CD4-positive, alpha-beta T cell (primary cell): ENCODE measurements around the gene GBP7. TPM values are rescaled to one million over a fixed set of nuclear protein-coding genes. Genes with fewer than 3 reads are reported as not detected.
A peak's percentile ranks its signal among the peaks of the same experiment; 100 is the strongest.

Experiments used
- ATAC-seq: fragments of 200-7000 bp; cut with Tn5 transposase; one replicate; pipeline ENCODE4 v1.10.0; 2022; ENCODE audit warnings: mild to moderate bottlenecking; ENCODE audit not compliant: poor library complexity
- CTCF ChIA-PET: fragments of 350-600 bp; sonication (Branson Sonifier 250); formaldehyde crosslinking; loops from one replicate; lab custom pipeline; 2021; ENCODE audit warnings: antibody characterized with exemption, inconsistent platforms; lab: Charles Lee
- POLR2A ChIA-PET: fragments of 350-600 bp; sonication (Branson Sonifier 250); formaldehyde crosslinking; loops from one replicate; lab custom pipeline; 2021; ENCODE audit warnings: antibody characterized with exemption, inconsistent platforms; lab: Charles Lee
- DNase-seq, 14 experiments: peaks; one replicate each; pipeline ENCODE4 v3.0.0-alpha.2; 2013 to 2020; ENCODE audit warnings: mixed read lengths in 2 of 14
- H3K27ac ChIP-seq, 2 donors: one replicate each; pipeline versions ENCODE4 v1.5.1 to v1.7.0; 2013; ENCODE audit warnings: low read length in 2 of 2, low read depth in 1 of 2, mild to moderate bottlenecking in 1 of 2
- H3K27me3 ChIP-seq, 2 experiments: 1 replicate in 1 of 2; 2 replicates in 1 of 2; pipeline versions ENCODE4 v1.6.1 to v1.7.0; 2013; ENCODE audit warnings: low read length in 2 of 2, control low read depth in 1 of 2, mild to moderate bottlenecking in 1 of 2, moderate library complexity in 1 of 2; ENCODE audit not compliant: insufficient read depth in 2 of 2, control insufficient read depth in 1 of 2
- H3K36me3 ChIP-seq: one replicate; pipeline ENCODE4 v1.6.1; 2013; ENCODE audit warnings: low read length, control low read depth; ENCODE audit not compliant: insufficient read depth
- H3K4me1 ChIP-seq: one replicate; pipeline ENCODE4 v1.6.1; 2013; ENCODE audit warnings: low read length, control low read depth; ENCODE audit not compliant: insufficient read depth
- H3K4me3 ChIP-seq: one replicate; pipeline ENCODE4 v1.5.1; 2013; ENCODE audit warnings: mild to moderate bottlenecking, low read length, moderate library complexity
- H3K9me3 ChIP-seq, 2 experiments: 1 replicate in 1 of 2; 2 replicates in 1 of 2; pipeline versions ENCODE4 v1.6.1 to v1.7.0; 2013; ENCODE audit warnings: low read length in 2 of 2, mild to moderate bottlenecking in 2 of 2, control low read depth in 1 of 2, moderate library complexity in 1 of 2; ENCODE audit not compliant: control insufficient read depth in 1 of 2, insufficient read depth in 1 of 2
- H3K27ac Mint-ChIP-seq: one replicate; pipeline ENCODE4 v1.8.0; 2020; ENCODE audit warnings: mixed read lengths
- H3K27me3 Mint-ChIP-seq: one replicate; pipeline ENCODE4 v1.8.0; 2021; ENCODE audit warnings: mixed read lengths
- H3K36me3 Mint-ChIP-seq: one replicate; pipeline ENCODE4 v1.8.0; 2021; ENCODE audit warnings: low read depth, mixed read lengths
- H3K4me1 Mint-ChIP-seq: one replicate; pipeline ENCODE4 v1.8.0; 2021; ENCODE audit warnings: low read depth, mixed read lengths
- H3K4me3 Mint-ChIP-seq: one replicate; pipeline ENCODE4 v1.8.0; 2020; ENCODE audit warnings: mild to moderate bottlenecking, mixed read lengths
- H3K9me3 Mint-ChIP-seq: one replicate; pipeline ENCODE4 v1.8.0; 2020; ENCODE audit warnings: mixed read lengths
- CTCF ChIP-seq: fragments of 200-600 bp; IDR thresholded peaks from one replicate; pipeline ENCODE4 v1.8.0; 2022; ENCODE audit warnings: antibody characterized with exemption, mild to moderate bottlenecking
- intact Hi-C, 2 experiments: fragments of 100-400 bp; cut with DNase I in 1 of 2; cut with micrococcal nuclease in 1 of 2; formaldehyde crosslinking; loops; one replicate each; pipeline versions ENCODE4 v1.15.1 to v1.9.0; 2023 to 2025; cut with DNase I, micrococcal nuclease
- total RNA-seq, 174 experiments: library from RNA in 2 of 174; stranded (reverse) in 2 of 174; gene quantifications; one replicate each; pipeline ENCODE4 v1.2.3 and lab custom pipeline; 2021 to 2026

Gene GBP7
- total RNA-seq, 2 experiments from 2014 or later, result not detected

DNA sequence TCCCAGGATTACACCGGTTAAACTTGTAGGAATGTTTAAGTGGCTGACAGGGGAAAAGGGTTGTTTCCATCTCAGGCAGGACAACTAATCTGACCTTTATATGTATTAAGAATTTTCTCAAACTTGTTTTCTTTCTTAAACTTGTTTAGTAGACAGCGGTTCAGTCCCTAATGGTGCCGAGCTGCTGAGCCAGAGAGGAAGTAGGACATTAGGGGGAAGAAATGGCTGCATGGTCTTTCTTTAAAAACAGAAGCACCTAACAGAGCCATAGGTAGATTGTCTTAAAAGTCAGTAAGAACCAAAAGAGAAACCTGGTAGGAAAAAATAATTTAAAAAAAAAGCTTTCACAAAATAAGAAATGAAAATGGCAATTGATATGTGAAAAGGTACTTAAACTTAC, 19.7 kb upstream of the GBP7 start:
- no peak overlapping the region for H3K27ac ChIP-seq
- Mint-ChIP-seq H3K27me3 (no peaks in the 10 kb centered on the region), H3K4me3 (peak overlapping the region; percentile 73), H3K9me3 (no peaks in the 10 kb centered on the region), H3K27ac (peak overlapping the region; percentile 77), H3K36me3 (peaks cover 79% of the 10 kb centered on the region), H3K4me1 (peaks cover 75% of the 10 kb centered on the region)
- H3K27me3 ChIP-seq, result no peaks in the 10 kb centered on the region
- no peak for TF ChIP-seq CTCF
- H3K4me3 ChIP-seq, result no peak overlapping the region
- ATAC-seq, result no peak
- intact Hi-C loops, result loop anchor here (5.0 kb wide), 3 partner anchors 77 to 198 kb away; partner anchors contain the start of gene GBP5 (in 1 of the 2)
- no peaks in the 10 kb centered on the region for H3K9me3 ChIP-seq
- ChIA-PET POLR2A (interaction anchor here (0.6 to 2.1 kb wide), 3 partner anchors 63 to 115 kb away, joined by 4 to 6 read pairs (median 5); no protein-coding TSS in a partner anchor), CTCF (no interaction called here)
- peaks cover 56% of the 10 kb centered on the region for H3K36me3 ChIP-seq
- peaks cover 20% of the 10 kb centered on the region for H3K4me1 ChIP-seq
- DNase-seq, result no peak

DNA sequence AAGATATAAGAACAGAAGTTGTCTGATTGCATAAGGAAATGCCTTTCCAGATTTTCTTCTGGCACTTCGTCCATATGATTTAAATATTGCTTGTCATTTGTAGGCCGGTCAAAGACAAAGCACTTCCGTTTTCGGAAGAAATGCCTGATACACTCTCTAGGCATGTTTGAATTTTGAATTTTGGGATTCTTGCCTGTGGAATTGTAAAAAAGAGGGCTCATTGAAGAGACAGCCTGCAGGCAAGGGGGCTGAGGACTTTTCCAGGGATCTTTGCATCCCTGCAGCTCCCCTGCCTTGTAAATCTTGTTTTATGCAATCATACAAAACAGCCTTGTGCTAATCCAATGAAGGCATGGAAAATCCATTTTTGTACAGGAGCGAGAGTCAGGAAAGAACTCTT, 15.5 kb upstream of the GBP7 start:
- Mint-ChIP-seq H3K4me3 (no peak overlapping the region), H3K27ac (peak overlapping the region; percentile 18), H3K36me3 (peaks cover 94% of the 10 kb centered on the region), H3K4me1 (peaks cover 38% of the 10 kb centered on the region), H3K27me3 (no peaks in the 10 kb centered on the region), H3K9me3 (no peaks in the 10 kb centered on the region)
- TF ChIP-seq CTCF, result no peak
- Histone ChIP-seq H3K36me3 (peaks cover 93% of the 10 kb centered on the region), H3K27ac (no peak overlapping the region), H3K4me1 (peaks cover 6% of the 10 kb centered on the region), H3K27me3 (no peaks in the 10 kb centered on the region), H3K4me3 (no peak overlapping the region), H3K9me3 (no peaks in the 10 kb centered on the region)
- intact Hi-C loops, result loop anchor here in 1 of 2 experiments (5.0 kb wide), 1 partner anchor 189 kb away; no protein-coding TSS in a partner anchor
- ATAC-seq (no peak), DNase-seq (no peak)
- CTCF ChIA-PET, result no interaction called here
- POLR2A ChIA-PET, result no interaction called here

DNA sequence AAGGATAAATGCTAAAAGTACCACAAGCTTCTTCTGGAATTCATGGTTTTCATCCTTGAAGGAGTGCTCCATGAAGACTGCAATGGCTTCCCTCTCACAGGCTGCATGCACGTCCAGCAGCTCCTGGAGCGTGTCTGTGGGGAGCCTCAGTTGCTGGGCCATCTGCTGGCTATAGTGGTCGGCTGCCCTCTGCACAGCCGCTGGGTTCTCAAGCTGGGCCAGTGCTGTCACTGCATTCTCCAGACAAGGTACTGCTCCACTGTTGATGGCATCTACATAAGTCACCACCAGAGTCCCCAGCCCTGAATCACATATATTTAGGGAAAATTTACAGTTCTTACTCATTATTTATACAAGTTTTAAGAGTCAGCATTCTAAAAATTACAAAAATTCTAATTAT, 14.2 kb upstream of the GBP7 start:
- no peak overlapping the region for H3K4me3 ChIP-seq
- TF ChIP-seq CTCF, result no peak
- H3K4me3 Mint-ChIP-seq, result no peak overlapping the region
- peaks cover 99% of the 10 kb centered on the region for H3K36me3 ChIP-seq
- H3K9me3 ChIP-seq, result no peaks in the 10 kb centered on the region
- ChIA-PET CTCF (interaction anchor here (1.3 to 1.7 kb wide), 2 partner anchors 9 to 168 kb away, joined by 3 to 4 read pairs; partner anchors contain the start of gene GBP4), POLR2A (no interaction called here)
- no peaks in the 10 kb centered on the region for H3K27me3 Mint-ChIP-seq
- H3K9me3 Mint-ChIP-seq, result no peaks in the 10 kb centered on the region
- no peak overlapping the region for H3K27ac Mint-ChIP-seq
- peaks cover 25% of the 10 kb centered on the region for H3K4me1 Mint-ChIP-seq
- peaks cover 96% of the 10 kb centered on the region for H3K36me3 Mint-ChIP-seq
- no peaks in the 10 kb centered on the region for H3K27me3 ChIP-seq
- intact Hi-C loops, result loop anchor here in 1 of 2 experiments (5.0 kb wide), 1 partner anchor 188 kb away; no protein-coding TSS in a partner anchor
- DNase-seq (no peak), ATAC-seq (no peak)
- H3K4me1 ChIP-seq, result peaks cover under 1% of the 10 kb centered on the region
- no peak overlapping the region for H3K27ac ChIP-seq
